SH-SY5Y (cell line): Measurements from ENCODE around the gene DARS1.

ENCODE experiments used
- GATA2 ChIP-seq: IDR thresholded peaks from 2 replicates; pipeline ENCODE4 v1.6.1; 2011; ENCODE audit warnings: mild to moderate bottlenecking, low read depth, low read length
- GATA3 ChIP-seq: IDR thresholded peaks from 2 replicates; pipeline ENCODE4 v1.6.1; 2011; ENCODE audit warnings: low read depth, mild to moderate bottlenecking, low read length, moderate library complexity

DNA sequence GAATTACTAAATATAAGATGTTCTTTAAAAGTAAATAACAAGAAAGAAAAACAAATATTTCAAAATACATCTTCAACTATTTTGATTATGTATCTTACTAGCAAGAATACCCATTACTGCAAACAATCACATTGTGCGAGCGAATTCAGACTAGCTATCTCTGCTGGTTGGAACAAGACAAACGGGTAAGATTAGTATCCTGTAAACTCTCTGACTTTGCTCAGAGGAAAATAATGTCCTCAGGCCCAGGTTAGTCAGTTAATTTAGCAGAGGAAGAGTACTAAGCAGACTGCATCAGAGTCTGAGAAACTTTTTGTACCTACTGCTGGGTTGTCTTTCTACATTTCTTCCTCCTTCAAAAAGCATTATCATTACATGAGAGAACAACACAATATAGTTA is 58.8 kb downstream of the DARS1 start:
- TF ChIP-seq GATA2 (no peak), GATA3 (no peak)
